Testis (tissue), 2 donors: Measurements from ENCODE around the gene WRAP73.

Experiments used
- POLR2A ChIP-seq: fragments of 450-650 bp; IDR thresholded peaks from one replicate; pipeline ENCODE4 v1.6.1; 2017; ENCODE audit warnings: antibody characterized with exemption, mild to moderate bottlenecking, moderate library complexity
- TF ChIP-seq, protein P1 (sequence below), 3 experiments: fragments of 450-650 bp in 2 of 3; fragments of 200-600 bp in 1 of 3; sonication (generic) in 1 of 3; IDR thresholded peaks; one replicate each; pipeline ENCODE4 v1.5.1; 2016 to 2019; ENCODE audit warnings: antibody characterized with exemption in 3 of 3, mild to moderate bottlenecking in 2 of 3, moderate library complexity in 1 of 3

- TF ChIP-seq, protein P1, sequence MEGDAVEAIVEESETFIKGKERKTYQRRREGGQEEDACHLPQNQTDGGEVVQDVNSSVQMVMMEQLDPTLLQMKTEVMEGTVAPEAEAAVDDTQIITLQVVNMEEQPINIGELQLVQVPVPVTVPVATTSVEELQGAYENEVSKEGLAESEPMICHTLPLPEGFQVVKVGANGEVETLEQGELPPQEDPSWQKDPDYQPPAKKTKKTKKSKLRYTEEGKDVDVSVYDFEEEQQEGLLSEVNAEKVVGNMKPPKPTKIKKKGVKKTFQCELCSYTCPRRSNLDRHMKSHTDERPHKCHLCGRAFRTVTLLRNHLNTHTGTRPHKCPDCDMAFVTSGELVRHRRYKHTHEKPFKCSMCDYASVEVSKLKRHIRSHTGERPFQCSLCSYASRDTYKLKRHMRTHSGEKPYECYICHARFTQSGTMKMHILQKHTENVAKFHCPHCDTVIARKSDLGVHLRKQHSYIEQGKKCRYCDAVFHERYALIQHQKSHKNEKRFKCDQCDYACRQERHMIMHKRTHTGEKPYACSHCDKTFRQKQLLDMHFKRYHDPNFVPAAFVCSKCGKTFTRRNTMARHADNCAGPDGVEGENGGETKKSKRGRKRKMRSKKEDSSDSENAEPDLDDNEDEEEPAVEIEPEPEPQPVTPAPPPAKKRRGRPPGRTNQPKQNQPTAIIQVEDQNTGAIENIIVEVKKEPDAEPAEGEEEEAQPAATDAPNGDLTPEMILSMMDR (IDR thresholded peaks at IDR 0.05): no peak
- TF ChIP-seq POLR2A: no peak
These were observed 7.8 kb upstream of the WRAP73 start for GRCh38 chr1:3657578-3658230.
